Measurements from ENCODE around the gene TWNK. TPM values are rescaled to one million over a fixed set of nuclear protein-coding genes. Genes with fewer than 3 reads are reported as not detected.

Gene TWNK
- total RNA-seq, 1 donor from 2014 or later = 5.2 TPM

DNA sequence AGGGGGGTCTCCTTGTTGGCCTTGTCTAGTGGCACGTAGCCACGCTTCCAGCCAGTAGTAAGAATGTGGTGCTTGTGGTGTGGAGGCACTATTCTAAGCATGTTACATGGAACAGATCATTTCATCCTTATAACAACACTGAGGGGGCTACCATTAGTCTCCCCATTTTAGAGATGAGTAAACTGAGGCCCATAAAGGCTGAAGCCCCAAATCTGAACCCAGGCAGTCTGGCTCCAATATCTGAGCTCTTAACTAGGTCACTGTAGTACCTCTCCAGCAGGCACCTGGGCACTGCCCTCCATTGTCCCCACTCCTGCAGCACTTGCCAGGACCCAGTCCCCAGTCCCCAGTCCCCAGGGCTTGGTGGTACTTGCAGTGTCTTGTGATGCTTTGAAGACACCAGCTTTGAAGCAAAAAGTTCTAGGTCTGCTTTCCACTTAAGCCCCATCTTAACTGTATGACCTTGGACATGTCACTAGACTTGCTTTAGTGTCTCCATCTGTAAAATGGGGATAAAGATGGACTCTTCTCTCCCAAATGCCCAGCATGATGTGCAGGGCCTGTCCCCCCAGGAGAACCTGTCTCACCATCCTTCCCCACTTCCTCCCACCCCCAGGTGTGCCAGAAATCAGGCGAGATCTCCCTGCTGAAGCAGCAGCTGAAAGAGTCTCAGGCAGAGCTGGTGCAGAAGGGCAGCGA, 18.7 kb downstream of the TWNK start:
- TF ChIP-seq CTCF (conservative IDR thresholded peaks at IDR 0.05; ENCODE audit: low read depth, low read length) = no peak
- H3K4me3 ChIP-seq (ENCODE audit: low read depth, low read length) = no peak overlapping the region
- DNase-seq (ENCODE audit: low read depth) = no peak

DNA sequence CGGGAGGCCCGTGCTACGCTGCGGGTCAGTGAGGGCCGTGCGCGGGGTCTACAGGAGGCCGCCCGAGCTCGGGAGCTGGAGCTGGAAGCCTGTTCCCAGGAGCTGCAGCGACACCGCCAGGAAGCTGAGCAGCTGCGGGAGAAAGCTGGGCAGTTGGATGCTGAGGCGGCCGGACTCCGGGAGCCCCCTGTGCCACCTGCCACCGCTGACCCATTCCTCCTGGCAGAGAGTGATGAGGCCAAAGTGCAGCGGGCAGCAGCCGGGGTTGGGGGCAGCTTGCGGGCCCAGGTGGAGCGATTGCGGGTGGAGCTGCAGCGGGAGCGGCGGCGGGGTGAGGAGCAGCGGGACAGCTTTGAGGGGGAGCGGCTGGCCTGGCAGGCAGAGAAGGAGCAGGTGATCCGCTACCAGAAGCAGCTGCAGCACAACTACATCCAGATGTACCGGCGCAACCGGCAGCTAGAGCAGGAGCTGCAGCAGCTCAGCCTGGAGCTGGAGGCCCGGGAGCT, 19.3 kb downstream of the TWNK start:
- DNase-seq (ENCODE audit: low read depth) = no peak
- TF ChIP-seq CTCF (conservative IDR thresholded peaks at IDR 0.05; ENCODE audit: low read depth, low read length) = no peak
- no peak overlapping the region for H3K4me3 ChIP-seq (ENCODE audit: low read depth, low read length)

- no peak for TF ChIP-seq CTCF (conservative IDR thresholded peaks at IDR 0.05; ENCODE audit: low read depth, low read length)
- no peak for DNase-seq (ENCODE audit: low read depth)
- H3K4me3 ChIP-seq (ENCODE audit: low read depth, low read length) = no peak overlapping the region
Measured at GRCh38 chr10:101007099-101007711, 19.9 kb downstream of the TWNK start.

DNA sequence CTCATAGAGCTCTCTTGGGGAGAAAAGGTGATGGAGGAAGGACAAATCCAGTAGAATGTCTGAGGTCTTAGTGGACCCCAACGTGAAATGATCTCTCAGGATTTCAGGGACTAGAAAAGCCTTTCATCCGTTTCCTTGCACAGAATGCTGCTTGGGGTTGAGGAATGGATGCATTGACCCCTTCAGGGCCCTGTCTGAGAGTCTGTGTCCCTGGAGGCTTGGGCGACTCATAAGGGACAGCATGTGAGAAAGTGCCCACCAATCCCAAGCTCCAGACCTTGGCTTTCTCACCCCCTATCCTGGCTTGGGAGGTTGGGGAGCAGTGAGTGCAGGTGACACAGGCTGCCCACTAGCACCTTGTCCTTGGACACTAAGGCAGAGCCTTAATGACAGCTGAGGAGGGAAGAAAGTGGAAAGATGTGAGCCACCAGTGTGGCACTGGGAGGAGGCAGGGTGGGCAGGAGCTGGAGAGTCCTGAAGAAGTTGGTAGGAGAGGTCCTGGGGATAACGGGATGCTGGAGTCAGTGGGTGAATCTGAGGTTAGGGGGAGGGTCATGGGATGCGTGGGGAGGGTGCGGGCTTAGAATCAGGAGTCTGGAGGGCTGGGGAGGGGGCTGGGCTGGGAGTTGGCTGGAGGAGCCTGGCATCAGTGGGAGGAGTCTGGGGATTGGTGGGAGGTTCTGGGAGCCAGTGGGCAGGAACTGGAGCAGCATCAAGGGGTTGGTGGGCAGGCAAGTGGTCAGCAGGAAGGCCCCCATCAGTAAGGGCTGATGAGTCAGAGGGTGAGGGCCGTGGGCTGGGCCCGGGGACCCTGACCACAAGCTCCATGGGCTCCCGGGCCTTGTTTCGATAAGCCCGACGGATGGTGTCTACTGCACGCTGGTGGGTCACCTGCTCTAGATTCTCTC, 20.8 kb downstream of the TWNK start:
- TF ChIP-seq CTCF (conservative IDR thresholded peaks at IDR 0.05; ENCODE audit: low read depth, low read length) = no peak
- DNase-seq (ENCODE audit: low read depth) = no peak
- no peak overlapping the region for H3K4me3 ChIP-seq (ENCODE audit: low read depth, low read length)

- no peak overlapping the region for H3K4me3 ChIP-seq (ENCODE audit: low read depth, low read length)
- DNase-seq (ENCODE audit: low read depth) = no peak
- no peak for TF ChIP-seq CTCF (conservative IDR thresholded peaks at IDR 0.05; ENCODE audit: low read depth, low read length)
Measured at GRCh38 chr10:101008823-101009423, 21.6 kb downstream of the TWNK start.

DNA sequence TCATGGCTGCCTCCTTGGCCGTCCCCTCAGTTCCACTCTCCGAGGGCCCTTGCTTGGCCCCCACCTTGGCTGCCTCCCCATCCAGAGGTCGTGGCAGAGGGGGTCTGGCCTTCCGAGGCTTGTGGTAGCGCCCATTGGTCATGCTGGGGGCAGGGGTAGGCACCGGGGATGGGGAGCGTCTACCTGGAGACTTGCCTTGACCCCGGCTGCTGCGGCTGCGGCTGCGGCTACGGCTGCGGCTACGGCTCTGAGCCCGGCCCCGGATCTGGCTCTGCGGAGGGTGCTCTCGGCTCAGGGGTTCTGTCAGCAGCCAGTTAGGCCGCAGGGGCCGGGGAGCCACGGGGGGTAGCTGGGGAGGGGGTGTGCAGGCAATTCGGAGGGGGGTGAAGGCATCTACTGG, 23.0 kb downstream of the TWNK start:
- H3K4me3 ChIP-seq (ENCODE audit: low read depth, low read length) = no peak overlapping the region
- no peak for TF ChIP-seq CTCF (conservative IDR thresholded peaks at IDR 0.05; ENCODE audit: low read depth, low read length)
- DNase-seq (ENCODE audit: low read depth) = no peak
